GM21360 (cell line): Measurements from ENCODE around the gene TPRG1L.
"Not testable (repeated sequence)": the region's sequence is repeated elsewhere in the genome, so short reads cannot be mapped to it uniquely, and the experiment has no call there.

Source experiments
- ATAC-seq: cut with Tn5 transposase; IDR thresholded peaks from one replicate; pipeline ENCODE4 v1.9.1; 2021; ENCODE audit warnings: mild to moderate bottlenecking, moderate library complexity; ENCODE audit not compliant: unreplicated experiment

TPRG1L gene

DNA sequence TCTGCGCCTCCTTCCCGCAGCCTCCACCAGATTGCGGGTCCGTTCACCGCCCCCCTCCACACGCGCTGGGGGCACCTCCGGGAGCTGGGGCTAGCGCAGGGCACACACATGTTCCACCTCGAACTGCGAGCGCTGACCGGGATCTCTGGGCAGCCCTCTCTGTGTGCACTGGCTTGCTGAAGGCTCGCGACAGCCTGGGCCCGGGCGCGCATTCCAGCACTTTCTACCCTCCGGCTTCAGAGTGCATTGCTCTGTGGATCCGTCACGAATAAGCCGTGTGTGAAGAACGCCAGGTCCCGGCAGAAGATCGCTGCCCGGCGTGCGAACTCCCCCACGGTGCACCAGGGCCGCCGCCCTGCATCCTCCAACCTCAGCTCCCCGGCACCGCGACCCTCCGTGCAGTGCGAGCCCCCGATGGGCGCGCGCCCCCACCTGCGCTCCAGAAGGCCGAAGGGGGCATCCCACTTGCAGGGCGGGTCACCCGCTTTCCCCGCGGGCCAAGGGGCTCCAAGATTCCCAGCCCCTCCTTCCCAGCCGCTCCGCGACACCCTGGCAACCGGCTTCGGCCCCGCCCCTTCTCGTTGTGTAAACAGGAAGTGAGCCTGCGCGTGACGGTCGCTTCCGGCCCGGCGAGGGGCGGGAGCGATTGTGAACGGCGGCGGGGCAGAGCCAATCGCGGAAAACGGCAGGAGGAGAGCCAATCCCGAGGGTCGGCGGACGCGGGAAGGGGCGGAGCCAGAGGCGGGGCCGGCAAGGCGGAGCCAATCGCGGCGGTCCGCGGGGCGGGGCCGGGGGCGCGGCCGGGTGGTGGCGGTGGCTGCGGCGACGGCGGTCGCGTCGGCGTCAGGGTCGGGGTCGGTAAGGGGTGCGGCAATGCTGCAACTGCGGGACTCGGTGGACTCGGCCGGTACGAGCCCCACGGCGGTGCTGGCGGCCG lies at the start of gene TPRG1L:
Gene TPRG1L (plus strand): TSS at position 816 of the 937 bp plus-strand sequence. CDS start 58 bp downstream, at position 874.
- ATAC-seq, result peak; percentile 94

DNA sequence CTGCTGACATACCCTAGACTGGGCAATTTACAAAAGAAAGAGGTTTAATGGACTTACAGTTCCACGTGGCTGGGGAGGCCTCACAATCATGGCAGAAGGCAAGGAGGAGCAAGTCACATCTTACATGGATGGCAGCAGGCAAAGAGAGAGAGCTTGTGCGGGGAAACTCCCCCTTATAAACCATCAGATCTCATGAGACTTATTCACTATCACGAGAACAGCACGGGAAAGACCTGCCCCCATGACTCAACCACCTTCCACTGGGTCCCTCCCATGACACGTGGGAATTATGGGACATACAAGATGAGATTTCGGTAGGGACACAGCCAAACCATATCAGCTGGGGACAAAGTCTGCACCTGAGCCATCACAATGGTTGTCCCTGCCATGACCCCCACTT lies 49.3 kb upstream of the TPRG1L start:
- not testable (repeated sequence) for ATAC-seq

DNA sequence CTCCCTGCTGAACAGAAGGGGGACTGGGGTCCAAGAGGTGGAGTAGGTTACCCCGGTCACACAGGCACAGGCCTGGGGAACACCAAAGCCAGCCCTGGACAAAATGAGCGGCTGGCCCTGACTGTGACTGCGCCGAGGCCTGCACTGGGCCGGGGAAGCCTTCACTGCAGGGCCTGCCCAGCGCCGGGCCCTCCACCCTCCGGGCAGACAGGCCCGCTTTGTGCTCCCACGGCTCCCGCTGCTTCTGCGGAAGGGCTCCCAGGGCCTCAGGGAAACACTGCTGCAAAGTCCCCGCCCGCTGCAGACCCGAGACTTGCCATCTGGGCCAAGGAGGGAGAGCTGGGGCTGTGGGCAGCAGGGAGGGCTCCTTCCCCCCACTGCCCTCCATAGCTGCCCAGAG lies 48.8 kb upstream of the TPRG1L start:
- no peak for ATAC-seq

DNA sequence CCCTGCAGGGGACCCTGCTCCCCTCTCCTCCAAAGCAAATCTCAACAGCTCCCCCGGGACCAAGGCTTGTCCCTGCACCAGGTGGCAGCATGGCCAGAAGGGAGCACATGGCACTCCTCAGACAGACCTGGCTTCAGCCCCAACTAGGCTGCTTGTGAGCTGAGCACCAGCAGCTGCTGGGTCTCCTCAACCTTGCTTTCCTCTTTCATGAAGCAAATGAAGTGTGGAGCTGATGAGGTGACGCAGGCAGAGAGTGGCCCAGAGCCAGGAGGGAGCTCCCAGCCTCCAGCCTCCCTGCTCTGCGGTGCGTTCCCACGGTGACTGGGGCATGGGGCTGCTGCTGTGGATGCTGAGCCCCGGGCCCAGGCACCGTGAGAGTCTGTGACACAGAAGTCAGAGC lies 47.5 kb upstream of the TPRG1L start:
- no peak for ATAC-seq

DNA sequence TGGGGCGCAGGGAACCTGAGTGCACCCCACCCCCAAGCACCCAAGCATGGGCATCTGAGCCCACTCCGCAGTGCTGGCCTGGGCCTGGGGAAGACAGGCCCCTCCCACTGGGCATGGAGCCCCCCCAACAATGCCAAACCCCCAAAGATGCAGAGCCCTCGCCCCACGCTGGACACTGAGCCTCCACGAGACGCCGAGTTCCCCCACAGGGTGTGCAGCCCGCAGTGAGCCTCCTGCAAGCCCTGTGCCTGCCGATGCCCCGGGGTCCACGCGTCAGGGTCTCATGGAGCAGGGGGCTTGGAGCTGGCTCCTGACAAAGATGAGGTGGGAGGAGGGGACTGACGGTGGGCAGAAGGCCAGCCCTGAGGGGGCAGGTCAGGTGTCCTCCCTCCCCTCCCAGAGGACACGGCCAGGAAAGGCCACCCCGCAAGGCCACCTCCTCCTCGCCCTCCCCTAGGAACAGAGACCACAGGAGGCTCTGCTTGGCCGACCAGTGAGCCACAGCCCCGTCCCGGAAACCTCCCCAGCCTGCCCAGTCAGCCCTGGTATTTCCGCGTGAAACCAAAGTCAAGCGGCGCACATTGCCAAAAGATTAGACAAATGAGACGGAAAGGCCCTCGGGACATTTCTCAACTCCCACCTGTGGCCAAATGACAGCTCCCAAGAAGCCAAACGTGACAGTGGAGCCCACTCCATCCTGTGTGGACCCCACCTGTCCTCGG lies 46.9 kb upstream of the TPRG1L start:
- ATAC-seq, result no peak

DNA sequence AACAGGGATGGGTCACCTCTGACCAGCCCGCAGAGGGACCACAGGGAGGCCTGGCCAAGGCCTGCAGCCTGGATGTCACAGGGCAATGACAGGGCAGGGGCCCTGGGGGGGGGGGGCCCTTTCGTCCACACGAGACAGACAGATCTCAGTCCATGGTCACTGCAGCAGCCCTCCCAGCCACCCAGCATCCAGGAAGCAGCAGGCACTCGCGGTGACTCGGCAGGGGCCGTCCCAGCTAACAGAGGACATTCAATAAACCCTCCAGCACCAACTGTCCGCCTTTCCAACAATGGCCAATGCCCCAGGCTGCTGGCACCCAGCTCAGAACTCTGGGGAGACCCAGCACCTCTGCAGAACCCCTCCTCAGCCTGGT lies 46.4 kb upstream of the TPRG1L start:
- no peak for ATAC-seq

DNA sequence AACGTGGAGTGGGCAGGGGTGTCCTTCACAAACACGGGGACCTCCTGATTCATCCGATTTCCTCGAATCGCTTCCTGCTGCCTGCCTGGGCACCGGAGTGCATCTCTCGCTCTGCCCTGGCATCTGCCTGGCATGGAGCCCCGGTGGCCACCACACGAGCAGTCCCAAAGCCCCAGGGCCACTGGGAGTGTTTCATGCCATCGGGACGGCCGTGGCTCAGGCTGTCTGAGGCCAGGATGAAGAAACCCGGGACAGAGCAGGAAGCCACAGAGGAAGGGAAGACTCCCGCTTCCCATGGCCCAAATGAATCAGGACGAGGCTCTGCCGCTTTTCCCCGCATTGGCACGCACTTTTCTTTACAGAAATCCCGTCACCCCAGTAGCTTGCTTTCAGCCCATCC lies 45.9 kb upstream of the TPRG1L start:
- no peak for ATAC-seq

DNA sequence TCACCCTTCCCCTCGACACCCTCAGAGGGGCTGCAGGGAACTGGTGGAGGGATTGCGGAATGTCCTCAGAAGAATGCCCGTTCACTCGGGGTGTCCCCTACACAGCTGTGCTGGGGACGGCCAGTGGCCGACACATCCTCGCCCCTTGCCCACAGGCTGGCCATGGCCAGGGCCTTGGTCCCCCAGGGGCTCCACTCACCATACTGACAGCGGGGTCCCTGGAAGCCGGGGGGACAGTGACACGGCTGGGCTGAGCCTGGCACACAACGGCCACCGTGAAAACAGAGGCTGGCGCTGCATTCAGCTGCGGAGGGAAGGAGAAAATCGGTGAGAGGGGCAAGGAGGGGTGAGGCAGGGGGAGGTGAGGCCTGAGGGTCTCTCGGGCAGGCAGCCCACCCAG lies 45.2 kb upstream of the TPRG1L start:
- ATAC-seq, result no peak

DNA sequence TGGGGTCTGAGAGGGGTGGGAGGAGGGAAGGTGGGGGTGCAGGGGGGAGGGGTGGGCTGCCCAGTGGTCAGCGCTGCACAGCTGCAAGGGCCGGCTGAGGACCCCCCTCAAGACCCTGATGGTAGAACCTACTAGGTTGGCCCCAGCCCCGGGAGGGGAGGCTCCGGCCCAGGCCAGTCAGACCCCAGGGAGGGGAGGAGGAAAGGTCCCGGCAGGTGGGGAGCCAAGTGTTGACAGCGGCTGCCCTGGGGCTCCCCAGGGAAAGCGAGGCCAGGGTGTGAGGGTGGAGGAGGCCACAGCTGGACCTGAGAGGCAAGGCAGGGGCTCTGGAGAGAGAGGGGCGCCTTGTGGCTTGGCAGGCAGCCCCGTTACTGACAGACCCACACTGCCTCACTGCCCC lies 44.6 kb upstream of the TPRG1L start:
- no peak for ATAC-seq

DNA sequence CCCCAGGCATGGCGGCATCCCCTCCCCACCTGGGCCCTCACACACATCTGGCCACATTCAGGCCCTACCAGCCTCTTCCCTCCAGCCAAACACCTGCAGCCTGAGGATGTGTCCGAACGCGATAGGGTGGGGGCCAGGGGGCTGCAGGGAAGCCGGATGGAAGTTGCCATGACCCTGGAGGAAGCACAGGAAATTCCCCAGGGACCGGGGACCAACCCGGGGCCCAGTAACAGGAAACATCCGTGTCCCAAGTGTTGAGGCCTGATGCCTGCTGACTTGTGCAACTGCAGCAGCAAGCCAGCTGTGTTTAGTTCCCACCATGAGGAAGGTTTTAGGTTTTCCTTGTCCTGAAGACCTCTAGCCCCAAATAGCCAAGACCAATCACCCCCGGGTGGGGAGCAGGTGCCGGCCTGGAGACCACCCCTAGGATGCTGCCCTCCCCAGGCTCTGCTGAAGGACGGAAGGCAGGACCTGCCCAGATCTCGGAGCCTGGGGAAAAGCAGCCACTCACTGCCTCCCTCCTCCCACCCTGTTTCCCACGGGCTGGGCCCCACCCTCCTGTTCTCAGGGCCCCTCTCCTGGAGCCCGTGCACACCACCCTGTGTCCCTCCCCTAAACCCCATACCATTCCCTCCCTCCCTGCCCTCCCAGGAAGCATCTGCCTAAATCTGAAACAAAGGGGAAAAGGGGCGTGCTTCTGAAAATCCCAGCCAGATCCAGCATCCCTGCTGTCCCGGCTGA lies 43.3 kb upstream of the TPRG1L start:
- ATAC-seq, result no peak

DNA sequence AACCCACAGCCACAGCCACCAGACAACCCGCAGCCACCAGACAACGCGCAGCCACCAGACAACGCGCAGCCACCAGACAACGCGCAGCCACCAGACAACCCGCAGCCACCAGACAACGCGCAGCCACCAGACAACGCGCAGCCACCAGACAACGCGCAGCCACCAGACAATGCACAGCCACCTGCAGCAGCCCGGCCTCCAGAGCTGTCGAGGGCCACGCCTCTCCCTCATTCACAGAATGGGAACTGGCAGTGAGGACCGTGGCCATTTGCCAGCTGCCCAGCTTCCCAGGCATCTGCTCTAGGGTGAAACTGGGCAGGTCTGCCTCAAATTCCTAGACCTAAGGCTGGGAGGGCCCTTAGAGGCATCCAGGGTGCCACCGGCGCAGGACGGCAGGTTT lies 41.1 kb upstream of the TPRG1L start:
- not testable (repeated sequence) for ATAC-seq

DNA sequence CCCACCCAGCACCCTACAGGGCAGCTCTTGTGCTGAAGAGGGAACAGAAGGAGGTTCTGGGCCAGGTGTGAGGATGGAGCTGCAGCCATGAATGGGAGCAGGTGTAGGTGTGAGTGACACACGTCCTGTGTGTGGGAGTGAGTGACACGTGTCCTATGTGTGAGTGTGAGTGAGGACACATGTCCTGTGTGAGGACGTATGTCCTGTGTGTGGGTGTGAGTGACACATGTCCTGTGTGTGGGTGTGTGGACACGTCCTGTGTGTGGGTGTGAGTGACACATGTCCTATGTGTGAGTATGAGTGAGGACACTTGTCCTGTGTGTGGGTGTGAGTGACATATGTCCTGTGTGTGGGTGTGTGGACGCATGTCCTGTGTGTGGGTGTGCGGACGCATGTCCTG lies 39.9 kb upstream of the TPRG1L start:
- ATAC-seq, result no peak

DNA sequence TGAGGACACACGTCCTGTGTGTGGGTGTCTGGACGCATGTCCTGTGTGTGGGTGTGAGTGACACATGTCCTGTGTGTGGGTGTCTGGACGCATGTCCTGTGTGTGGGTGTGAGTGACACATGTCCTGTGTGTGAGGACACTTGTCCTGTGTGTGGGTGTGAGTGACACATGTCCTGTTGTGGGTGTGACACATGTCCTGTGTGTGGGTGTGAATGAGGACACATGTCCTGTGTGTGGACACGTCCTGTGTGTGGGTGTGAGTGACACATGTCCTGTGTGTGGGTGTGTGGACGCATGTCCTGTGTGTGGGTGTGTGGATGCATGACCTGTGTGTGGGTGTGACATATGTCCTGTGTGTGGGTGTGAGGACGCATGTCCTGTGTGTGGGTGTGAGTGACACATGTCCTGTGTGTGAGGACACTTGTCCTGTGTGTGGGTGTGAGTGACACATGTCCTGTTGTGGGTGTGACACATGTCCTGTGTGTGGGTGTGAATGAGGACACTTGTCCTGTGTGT lies 39.4 kb upstream of the TPRG1L start:
- ATAC-seq, result not testable (repeated sequence)

DNA sequence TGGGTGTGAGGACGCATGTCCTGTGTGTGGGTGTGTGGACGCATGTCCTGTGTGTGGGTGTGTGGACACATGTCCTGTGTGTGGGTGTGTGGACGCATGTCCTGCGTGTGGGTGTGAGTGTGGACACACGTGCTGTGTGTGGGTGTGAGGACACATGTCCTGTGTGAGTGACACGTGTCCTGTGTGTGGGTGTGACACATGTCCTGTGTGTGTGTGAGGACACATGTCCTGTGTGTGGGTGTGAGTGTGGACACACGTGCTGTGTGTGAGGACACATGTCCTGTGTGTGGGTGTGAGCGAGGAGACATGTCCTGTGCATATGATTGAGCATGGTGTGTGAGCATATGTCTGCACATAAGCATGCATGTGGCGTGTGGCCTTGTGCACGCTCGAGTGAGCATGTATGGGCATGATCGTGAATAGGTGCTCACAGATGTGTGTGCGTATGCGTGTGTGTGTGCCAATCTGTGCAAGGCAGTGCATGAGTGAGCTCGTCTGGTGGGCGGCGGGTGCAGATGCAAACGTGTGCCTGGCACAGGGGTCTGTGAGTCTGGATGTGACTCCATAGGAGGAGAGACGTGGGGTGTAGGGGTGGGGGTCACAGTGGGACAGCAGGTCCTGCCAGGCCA lies 38.8 kb upstream of the TPRG1L start:
- ATAC-seq, result no peak

DNA sequence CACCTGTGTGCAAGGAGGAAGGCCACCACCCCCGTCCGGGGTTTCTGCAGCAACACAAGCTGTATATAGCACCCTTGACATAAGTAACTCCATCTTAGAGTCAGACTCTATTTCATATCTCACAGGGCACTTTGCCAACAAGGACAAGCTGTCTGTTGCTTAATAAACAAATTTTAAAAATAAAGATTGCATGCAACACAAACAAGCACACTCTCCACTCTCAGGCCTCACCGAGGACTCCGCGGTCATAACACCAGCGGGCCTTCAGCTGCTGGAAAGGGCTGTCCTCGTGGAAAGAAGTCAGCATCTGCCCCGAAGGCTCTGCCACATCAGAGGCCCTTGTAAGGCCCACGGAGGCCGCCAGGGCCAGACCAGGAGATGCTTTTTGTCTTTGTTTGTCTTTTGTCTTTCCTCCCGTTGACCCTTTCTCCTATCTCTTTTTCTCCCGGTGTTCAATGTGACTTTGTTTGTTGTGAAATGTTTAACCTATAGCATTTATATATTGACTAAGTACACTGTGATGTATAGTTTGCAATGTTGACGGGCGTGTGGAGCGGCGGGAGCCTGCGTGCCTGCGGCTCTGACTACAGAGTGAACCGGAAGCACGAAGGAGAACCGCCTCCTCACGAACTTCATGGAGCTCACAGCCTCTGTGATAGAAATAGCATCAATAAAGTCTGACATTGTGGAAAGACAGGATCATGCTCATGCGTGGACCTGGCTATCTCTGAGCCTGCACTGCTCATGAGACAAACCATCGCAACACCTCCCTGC lies 37.6 kb upstream of the TPRG1L start:
- ATAC-seq, result no peak

DNA sequence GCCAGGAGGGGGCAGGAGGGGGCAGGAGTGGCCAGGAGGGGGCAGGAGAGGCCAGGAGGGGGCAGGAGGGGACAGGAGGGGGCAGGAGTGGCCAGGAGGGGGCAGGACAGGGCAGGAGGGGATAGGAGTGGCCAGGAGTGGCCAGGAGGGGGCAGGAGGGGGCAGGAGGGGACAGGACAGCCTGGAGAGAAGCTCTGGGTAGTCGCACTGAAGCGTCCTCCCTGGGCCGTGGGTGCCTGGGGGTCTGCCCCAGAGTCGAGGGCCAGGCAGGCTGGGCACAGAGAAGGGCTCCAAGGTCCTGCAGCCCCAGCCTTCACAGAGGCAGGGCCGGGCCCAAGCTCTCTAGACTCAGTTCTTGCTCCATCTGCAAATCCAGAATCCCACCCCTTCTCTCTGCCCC lies 36.4 kb upstream of the TPRG1L start:
- no peak for ATAC-seq

DNA sequence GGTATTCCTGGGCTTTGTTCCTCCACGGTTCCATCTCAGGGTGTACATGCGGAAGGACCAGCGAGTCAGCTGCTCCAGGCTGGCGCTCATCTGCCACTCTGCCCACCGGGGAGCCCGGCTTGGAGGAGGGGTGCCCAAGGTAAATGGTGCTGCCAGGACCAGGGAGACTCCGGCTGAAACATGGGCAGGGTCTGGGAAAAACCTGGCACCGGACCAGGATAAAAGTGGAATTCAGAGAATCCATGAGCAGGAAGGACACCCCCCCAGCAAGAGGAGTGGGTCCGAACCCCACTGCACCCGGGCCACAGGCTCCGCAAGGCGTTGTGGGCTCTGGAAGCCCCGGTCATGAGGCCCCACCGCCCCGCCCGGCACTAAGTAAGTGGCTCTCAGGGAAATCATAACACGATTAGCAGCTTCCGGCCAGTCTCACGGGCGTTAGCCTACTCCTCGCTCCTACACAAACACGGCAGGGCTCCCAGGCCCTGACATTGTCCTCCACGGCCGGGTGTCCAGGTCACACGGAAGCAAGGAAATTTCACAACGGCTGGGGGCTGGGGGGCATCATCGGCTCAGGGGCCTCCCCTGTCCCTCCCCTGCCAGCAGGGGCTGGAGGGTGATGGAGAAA lies 34.6 kb upstream of the TPRG1L start:
- ATAC-seq, result no peak

DNA sequence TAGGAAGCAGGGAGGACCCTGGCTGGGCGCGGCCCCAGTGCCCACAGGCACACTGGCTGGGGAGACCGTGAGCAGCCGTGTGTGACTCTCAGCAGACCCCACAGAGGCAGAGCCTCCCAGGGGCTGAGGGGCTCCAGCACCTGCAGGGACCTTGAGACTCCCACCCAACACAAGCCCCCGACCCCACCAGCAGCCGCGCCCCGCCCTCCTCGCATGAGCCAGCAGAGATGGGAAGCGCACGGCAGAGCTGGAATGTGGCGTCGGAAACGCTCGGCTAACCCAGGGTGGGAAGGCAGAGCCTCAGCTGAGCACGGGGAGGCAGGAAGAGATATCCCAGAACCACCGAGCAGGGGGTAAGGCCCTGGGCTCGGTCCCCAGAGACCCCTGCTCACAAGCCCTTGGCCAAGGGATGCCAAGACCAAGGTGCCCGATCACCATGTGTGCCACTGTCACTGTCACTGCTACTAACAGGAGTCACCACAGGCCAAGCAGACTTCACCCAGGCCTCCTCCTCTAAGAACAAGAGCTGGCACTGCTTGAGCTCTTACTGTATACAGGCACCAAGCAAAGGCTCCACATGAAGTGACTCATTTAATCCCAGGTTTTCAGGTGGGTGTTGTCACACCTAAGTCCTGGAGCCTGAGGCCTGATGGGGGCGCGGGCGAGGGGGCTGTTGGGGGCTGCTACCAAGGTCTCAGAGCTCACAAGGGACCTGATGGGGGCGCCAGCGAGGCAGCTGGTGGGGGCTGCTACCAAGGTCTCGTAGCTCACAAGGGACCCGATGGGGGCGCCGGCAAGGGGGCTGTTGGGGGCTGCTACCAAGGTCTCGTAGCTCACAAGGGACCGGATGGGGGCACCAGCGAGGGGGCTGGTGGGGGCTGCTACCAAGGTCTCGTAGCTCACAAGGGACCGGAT lies 33.6 kb upstream of the TPRG1L start:
- no peak for ATAC-seq

DNA sequence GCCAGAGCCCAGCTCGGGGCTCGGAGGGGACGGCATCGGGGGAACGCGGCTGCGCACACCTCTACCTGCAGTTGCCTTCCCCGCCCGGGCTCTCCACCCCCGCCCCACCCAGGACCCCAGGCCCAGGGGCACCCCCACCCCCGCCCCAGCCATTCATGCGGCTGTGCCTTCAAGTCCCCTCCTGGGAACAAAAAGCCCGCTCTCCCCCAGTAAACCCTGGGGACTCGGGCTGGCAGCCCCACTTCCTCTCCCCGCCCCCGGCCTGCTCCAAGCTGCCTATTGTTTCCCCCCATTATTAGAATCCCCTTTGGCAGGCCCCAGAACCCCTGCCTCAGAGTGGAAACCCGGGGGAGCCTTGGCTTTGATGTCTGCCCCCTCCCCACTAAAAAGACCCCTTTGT lies 31.5 kb upstream of the TPRG1L start:
- ATAC-seq, result no peak
